GM21529 (cell line): ENCODE data around the gene MRPL40.

Experiments used
- ATAC-seq: cut with Tn5 transposase; IDR thresholded peaks from one replicate; pipeline ENCODE4 v1.9.1; 2021; ENCODE audit not compliant: unreplicated experiment

The MRPL40 gene

DNA sequence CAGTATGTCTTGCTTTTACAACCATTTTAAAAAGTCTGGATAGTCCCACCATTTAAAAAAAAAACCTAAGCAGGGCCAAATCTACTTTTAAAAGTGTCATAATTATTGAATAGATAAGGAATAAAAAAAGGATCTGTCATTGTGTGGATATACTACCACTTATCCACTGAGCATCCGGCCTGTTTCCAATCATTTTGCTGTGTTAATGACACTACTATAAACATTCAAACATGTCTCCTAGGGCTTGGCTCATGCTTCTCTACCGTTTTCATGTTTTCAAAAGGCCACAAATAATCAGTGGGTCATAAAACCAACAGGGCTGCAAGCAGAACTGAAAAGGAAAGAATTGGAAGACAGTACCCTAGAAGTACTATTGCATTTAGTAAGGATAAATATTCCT is 27.7 kb downstream of the MRPL40 start:
- no peak for ATAC-seq

GRCh38 chr22:19461506-19461905 is 29.2 kb downstream of the MRPL40 start:
- no peak for ATAC-seq

- ATAC-seq = no peak
These were observed 30.7 kb downstream of the MRPL40 start for GRCh38 chr22:19463008-19463407.

DNA sequence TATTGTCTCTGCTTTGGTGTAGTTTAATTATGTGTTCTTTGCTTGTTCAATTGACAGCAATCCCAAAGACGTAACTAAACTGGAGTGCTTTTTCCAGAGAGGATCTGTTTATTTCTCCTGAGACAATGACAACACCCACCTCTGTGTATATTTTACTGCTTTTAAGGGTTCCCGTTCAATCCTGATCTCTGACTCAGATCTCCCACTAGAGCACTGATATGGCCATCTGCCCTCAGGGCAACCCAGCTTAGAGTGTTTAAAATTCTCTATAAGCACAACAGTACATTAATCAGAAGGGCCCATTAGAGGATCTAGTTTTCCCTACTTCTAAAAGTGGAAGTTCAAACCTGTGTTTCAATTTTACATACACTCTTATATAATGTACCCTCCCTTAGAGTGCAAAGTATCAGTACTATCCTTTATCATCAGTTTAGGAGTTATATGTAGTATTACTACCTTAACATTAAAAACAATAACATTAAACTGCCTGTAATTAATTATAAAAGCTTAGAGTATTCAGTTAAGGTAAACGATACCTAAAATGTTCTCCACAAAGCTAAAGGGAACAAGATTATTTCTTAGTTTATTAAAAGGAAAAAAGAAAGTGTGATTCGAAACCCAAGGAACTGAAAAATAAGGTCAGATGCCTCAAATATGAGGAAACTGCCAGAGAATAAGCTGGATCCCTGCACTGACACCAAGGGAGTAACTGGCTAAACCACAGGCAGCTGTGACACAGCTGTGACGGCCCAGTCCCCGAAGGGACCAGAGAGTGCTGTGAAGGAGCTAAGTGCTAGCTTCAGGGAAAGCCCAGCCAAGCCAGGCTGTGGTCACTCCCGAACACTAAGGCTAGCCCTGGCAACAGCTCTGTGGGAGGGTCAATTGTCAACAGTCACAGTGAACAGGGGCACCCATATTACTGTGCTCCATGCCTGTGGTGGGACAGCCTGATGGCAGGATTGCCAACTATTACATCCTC is 31.4 kb downstream of the MRPL40 start:
- ATAC-seq = no peak

DNA sequence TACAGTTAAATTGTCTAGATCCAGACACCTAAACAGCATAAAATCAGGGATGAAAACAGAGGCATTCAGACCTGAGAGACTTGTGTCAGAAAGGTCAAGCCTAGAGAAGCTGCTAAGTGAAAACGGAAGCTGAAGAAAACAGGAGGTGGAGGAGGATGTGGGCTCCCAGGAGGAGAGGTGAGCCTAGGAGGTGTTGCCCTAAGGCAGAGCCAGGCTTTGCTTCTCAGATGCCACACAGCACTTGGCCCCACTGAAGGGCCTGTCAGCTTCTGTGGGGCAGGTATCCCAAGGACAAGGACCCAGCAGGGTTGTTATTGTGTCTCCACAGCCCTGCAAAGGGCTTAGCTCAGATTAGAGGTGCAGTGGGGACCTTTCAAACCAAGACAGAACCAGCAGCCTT is 32.2 kb downstream of the MRPL40 start:
- ATAC-seq = no peak

- no peak for ATAC-seq
These were observed 32.6 kb downstream of the MRPL40 start for GRCh38 chr22:19464975-19465374.

DNA sequence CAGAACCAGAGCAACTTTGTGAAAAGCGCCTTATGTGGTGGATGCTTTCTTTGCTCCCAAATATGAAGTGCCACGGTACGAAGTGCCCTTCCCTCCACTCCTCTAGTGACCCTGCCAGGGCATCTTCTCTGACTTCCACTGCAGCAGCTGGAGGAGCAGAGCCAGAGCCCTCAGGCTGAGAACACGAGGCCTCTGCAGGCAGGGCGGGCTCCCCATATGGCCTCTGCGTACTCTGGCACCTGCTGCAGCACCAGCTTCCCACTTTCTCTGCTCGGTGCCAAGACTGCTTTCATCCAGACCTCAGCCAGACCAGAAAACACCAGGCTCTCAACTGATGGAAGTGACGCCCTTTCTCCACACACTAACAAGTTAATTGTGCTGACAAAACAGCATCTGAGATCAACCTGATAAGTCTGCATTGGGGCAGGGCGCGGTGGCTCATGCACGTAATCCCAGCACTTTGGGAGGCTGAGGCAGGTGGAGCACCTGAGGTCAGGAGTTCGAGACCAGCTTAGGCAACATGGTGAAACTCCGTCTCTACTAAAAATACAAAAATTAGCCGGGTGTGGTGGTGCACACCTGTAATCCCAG is 33.9 kb downstream of the MRPL40 start:
- no peak for ATAC-seq

GRCh38 chr22:19466848-19467752 is 34.8 kb downstream of the MRPL40 start:
- no peak for ATAC-seq

- ATAC-seq = no peak
These were observed 35.6 kb downstream of the MRPL40 start for GRCh38 chr22:19467912-19468311.

- ATAC-seq = no peak
These were observed 37.1 kb downstream of the MRPL40 start for GRCh38 chr22:19469421-19469820.

DNA sequence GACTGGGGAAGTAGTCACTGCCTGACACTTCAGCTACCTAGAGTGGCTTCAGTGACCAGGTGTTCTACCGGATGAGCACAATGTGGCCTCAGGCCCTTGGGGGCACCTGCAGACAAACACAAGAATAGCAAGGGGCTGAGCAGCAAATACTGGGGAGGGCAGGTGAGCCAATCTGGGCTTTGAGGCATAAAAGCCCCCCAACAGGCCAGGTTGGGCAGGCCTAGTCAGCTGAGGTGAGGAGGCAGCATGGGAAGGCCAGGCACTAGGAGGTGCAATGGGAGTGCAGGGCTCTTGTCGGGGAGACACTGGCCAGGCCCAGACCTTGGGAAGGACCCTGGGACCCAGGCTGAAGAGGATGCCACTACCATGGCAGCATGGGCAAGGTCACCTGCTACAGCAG is 37.7 kb downstream of the MRPL40 start:
- no peak for ATAC-seq

DNA sequence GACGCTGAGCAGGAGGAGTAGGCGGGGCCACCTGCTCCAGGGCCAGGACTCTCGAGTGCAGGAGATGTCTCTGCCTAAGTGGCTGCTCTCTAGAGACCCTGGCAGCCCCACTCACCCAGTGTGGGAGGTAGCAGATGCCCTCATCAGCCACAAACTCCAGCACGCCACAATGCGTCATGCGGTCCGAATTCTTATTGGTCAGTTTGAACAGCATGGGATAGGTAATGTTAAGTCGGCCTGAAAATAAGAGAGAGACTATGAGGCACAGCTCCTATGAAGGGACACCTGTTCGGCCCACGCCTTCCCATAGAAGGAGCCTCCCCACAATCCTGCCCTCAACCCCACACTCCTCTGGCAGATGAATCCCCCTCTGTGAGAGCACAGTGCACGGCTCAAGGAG is 39.2 kb downstream of the MRPL40 start:
- no peak for ATAC-seq

- no peak for ATAC-seq
These were observed 39.9 kb downstream of the MRPL40 start for GRCh38 chr22:19472233-19472632.

DNA sequence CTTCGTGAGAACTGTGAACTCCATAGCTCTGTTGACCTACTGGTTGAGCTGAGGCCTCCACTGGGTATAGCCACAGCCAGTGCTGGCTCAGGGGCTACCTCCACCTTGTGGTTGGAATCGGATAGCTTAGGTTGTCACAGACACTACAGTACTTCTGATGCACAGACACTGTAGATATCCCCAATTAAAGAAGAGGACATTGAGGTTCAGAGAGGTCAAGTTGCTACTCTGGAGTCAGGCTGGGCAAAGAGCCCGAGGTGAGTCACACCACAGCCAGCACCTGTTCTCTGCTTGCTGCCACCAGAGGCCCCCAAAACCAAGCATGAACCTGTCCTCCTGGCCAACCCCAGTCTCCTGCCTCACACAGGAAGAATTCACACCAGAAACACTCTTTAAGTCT is 41.2 kb downstream of the MRPL40 start:
- ATAC-seq = no peak

- no peak for ATAC-seq
These were observed 43.7 kb downstream of the MRPL40 start for GRCh38 chr22:19476023-19476422.

DNA sequence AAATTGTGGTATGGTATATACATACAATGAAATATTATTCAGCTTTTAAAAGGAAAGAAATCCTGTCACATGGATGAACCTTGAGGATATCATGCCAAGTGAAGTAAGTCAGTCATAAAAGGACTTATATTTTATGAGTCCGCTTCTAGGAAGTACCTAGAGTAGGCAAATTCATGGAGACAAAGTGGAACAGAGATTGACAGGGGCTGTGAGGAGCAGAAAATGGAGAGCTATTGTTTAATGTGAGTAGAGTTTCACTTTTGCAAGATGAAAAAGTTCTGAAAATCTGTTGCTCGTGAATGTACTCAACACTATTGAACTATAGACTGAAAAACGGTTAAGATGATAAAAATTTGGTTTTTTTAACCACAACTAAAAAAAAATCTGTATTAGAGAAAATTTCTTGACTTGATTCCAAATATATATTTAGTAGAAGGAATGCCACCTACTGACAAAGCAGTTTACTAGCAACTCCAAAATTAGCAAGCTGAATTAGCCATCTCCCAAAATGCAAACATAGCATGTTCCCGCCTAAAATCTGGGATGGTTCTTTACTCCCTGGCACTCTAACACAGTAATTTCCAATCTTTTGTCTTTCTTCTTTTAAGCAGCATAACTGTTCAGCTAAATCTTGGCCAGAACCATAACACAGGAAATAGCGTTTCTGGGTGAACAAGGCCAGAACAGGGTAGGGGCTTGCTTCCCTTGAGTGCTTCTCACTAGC is 45.1 kb downstream of the MRPL40 start:
- no peak for ATAC-seq

- ATAC-seq = no peak
These were observed 45.9 kb downstream of the MRPL40 start for GRCh38 chr22:19478045-19478900.

- ATAC-seq = peak; percentile 42
These were observed 46.6 kb downstream of the MRPL40 start, which contains the start of gene UFD1 for GRCh38 chr22:19478901-19479354. Gene UFD1 (minus strand): TSS chr22:19479193. CDS start chr22:19479085, 108 bp downstream.

- ATAC-seq = peak; percentile 78
These were observed 47.2 kb downstream of the MRPL40 start, which contains the start of gene CDC45 for GRCh38 chr22:19479355-19480172. Gene CDC45 (plus strand): TSS chr22:19479920. CDS start chr22:19479969, 49 bp downstream.
